T-helper 2 cell (primary cell): Measurements from ENCODE around the gene CBX4.

Source experiments
- DNase-seq, 5 experiments: peaks; one replicate each; pipeline versions ENCODE4 v3.0.0 to v3.0.0-alpha.2; 2012 to 2022
- total RNA-seq, 2 donors: gene quantifications; one replicate each; lab custom pipeline; 2026; lab: John Stamatoyannopoulos, UW

The CBX4 gene
- 106 to 197 reads per million in 2 donors for total RNA-seq

GRCh38 chr17:79839356-79840268 lies at the start of gene CBX4:
CBX4 (minus strand) TSS chr17:79839440; CDS start chr17:79839251, 189 bp downstream.
- peak; percentile 74 to 96 (median 85) for DNase-seq

GRCh38 chr17:79888009-79888540 lies 48.8 kb upstream of the CBX4 start:
- DNase-seq = no peak

- no peak for DNase-seq
Measured at GRCh38 chr17:79887451-79887991, 48.3 kb upstream of the CBX4 start.

DNA sequence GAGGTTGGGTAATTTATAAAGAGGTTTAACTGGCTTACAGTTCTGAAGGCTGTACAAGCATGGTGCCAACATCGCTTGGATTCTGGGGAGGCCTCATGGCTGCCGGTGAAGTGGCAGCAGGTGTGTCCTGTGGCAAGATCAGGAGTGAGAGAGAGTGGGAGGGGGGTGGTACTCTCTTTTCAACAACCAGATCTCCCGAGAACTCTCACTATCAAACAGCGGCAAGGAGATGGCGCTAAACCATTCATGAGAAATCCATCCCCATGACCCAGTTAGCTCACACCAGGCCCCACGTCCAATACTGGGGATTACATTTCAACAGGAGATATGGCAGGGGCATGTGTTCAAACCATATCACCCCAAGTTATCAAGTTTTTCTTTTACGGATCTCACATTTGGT lies 44.0 kb upstream of the CBX4 start:
- DNase-seq = no peak

DNA sequence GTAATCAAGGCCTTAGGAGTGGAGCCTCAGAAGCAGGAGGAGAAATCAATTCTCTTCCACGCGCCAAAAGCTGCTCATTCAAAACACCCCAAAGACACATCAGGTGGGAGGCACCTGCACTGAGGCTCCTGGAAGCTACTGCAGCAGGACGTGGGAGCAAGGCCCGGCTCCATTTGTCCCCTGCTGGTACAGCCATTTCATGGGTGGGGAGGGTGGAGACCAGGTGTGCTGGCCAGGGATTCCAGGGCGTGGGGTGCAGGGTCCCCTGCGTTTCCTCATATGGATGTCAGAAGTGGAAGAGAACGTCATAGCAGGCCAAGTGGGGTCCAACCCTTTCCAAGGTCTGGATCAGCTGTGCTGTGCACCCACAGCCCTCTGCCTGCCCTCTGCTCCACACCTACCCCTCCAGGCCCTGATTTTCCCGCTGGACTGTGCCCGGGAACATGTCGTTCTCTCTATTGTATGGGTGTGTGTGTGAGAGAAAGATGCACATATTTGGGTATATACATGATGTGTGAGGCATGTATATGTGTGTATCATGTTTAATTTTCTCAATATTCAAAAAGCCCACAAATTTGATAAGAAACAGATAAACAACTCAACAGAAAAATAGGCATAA lies 39.2 kb upstream of the CBX4 start:
- no peak for DNase-seq

DNA sequence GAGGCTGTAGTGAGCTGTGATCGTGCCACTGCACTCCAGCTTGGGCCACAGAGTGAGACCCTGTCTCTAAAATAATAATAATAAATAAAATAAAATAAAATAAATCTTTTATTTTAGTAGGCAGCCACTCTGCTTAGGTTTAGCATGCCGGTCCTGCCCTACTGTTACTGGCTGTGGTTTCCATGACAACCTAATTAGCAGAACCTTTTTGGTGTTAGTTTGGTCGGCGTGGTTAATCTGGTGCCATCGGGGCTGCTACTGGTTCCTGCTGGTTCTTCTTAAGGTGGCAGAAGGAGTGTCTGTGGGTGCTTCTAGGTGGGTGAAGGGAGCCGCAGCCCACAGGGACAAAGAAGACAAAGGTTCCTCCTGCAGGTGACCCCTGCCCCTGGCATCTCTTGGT lies 37.8 kb upstream of the CBX4 start:
- peak in 1 of 5 experiments; percentile 9 for DNase-seq

- DNase-seq = no peak
Measured at GRCh38 chr17:79875511-79875910, 36.3 kb upstream of the CBX4 start.

- DNase-seq = peak in 2 of 5 experiments; percentile 5 to 45
Measured at GRCh38 chr17:79874329-79874981, 35.2 kb upstream of the CBX4 start.

GRCh38 chr17:79873583-79873982 lies 34.3 kb upstream of the CBX4 start:
- no peak for DNase-seq

- peak in 1 of 5 experiments; percentile 41 for DNase-seq
Measured at GRCh38 chr17:79872762-79873161, 33.5 kb upstream of the CBX4 start.

DNA sequence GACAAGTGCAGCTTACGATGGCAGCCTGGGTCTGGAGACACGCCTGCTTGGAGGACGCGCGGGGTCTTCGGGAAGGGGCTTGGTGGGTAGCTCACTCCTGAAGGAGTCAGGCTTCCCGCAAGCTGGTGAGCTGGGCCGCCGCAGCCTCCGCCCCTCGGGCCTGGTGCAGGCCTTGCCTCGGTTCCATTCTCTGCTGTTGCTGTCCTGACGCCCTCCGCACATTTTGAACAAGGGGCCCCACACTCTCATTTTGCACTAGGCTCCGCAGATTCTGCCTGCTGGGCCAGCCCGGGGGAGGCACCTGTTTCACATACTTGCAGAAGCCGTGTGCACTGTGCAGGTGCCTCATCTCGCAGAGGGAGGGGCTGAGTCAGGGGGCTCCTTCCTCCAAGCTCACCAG lies 31.9 kb upstream of the CBX4 start:
- no peak for DNase-seq

GRCh38 chr17:79870540-79870939 lies 31.3 kb upstream of the CBX4 start:
- DNase-seq = no peak

GRCh38 chr17:79866791-79867518 lies 27.7 kb upstream of the CBX4 start:
- peak in 1 of 5 experiments; percentile 23 for DNase-seq

GRCh38 chr17:79865351-79866210 lies 26.3 kb upstream of the CBX4 start:
- DNase-seq = no peak

DNA sequence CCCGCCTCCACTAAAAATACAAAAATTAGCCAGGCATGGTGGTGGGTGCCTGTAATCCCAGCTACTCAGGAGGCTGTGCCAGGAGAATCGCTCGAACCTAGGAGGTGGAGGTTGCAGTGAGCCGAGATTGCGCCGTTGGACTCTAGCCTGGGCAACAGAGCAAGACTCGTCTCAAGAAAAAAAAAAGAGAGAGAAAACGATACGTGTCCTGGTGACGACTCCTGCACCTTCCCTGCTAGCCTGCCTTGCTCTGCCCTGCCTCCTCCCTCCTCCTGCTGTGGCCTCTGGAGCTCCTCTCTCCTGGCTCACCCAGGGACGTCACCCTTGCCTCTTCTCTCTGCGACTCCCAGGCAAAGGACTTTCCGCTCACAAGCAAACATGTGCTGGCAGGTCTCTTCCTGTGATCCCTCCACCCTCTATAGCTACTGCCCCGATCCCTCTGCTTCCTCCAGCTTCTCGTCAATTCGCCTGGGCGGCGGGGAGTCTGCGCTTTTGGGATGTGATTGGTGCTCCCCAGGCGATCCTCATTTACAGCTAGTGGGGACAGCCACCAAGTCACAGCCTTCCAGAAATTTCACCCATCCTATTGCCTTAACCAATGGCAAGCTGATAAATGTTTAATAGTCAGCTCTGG lies 25.5 kb upstream of the CBX4 start:
- no peak for DNase-seq

GRCh38 chr17:79864147-79864546 lies 24.9 kb upstream of the CBX4 start:
- DNase-seq = no peak

- DNase-seq = no peak
Measured at GRCh38 chr17:79862771-79863440, 23.7 kb upstream of the CBX4 start.

GRCh38 chr17:79862238-79862637 lies 23.0 kb upstream of the CBX4 start:
- DNase-seq = no peak

- DNase-seq = no peak
Measured at GRCh38 chr17:79861413-79862216, 22.4 kb upstream of the CBX4 start.
